Ishikawa (cell line): ENCODE data around the gene KIF17.

Experiments
- CEBPB ChIP-seq: IDR thresholded peaks from 2 replicates; pipeline ENCODE4 v1.6.1; 2012
- CREB1 ChIP-seq: IDR thresholded peaks from 2 replicates; pipeline ENCODE4 v1.6.1; 2012; ENCODE audit warnings: low read depth
- FOXM1 ChIP-seq: IDR thresholded peaks from 2 replicates; pipeline ENCODE4 v1.6.1; 2012; ENCODE audit warnings: low read depth, borderline replicate concordance
- NFIC ChIP-seq: IDR thresholded peaks from 2 replicates; pipeline ENCODE4 v1.6.1; 2012
- RAD21 ChIP-seq: IDR thresholded peaks from 2 replicates; pipeline ENCODE4 v1.6.1; 2012; ENCODE audit warnings: low read depth
- YY1 ChIP-seq: IDR thresholded peaks from 2 replicates; pipeline ENCODE4 v1.6.1; 2012; ENCODE audit warnings: low read depth
- TF ChIP-seq, protein P1 (sequence below): IDR thresholded peaks from 2 replicates; pipeline ENCODE4 v1.6.1; 2012; ENCODE audit warnings: low read depth, mild to moderate bottlenecking
- TF ChIP-seq, protein P2 (sequence below): IDR thresholded peaks from 2 replicates; pipeline ENCODE4 v1.6.1; 2012

- TF ChIP-seq, protein P1, sequence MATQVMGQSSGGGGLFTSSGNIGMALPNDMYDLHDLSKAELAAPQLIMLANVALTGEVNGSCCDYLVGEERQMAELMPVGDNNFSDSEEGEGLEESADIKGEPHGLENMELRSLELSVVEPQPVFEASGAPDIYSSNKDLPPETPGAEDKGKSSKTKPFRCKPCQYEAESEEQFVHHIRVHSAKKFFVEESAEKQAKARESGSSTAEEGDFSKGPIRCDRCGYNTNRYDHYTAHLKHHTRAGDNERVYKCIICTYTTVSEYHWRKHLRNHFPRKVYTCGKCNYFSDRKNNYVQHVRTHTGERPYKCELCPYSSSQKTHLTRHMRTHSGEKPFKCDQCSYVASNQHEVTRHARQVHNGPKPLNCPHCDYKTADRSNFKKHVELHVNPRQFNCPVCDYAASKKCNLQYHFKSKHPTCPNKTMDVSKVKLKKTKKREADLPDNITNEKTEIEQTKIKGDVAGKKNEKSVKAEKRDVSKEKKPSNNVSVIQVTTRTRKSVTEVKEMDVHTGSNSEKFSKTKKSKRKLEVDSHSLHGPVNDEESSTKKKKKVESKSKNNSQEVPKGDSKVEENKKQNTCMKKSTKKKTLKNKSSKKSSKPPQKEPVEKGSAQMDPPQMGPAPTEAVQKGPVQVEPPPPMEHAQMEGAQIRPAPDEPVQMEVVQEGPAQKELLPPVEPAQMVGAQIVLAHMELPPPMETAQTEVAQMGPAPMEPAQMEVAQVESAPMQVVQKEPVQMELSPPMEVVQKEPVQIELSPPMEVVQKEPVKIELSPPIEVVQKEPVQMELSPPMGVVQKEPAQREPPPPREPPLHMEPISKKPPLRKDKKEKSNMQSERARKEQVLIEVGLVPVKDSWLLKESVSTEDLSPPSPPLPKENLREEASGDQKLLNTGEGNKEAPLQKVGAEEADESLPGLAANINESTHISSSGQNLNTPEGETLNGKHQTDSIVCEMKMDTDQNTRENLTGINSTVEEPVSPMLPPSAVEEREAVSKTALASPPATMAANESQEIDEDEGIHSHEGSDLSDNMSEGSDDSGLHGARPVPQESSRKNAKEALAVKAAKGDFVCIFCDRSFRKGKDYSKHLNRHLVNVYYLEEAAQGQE, result no peak
- no peak for TF ChIP-seq YY1
- TF ChIP-seq, protein P2, sequence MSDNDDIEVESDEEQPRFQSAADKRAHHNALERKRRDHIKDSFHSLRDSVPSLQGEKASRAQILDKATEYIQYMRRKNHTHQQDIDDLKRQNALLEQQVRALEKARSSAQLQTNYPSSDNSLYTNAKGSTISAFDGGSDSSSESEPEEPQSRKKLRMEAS, result no peak
- no peak for TF ChIP-seq NFIC
- TF ChIP-seq RAD21, result no peak
- no peak for TF ChIP-seq CEBPB
- TF ChIP-seq CREB1, result no peak
- TF ChIP-seq FOXM1, result no peak
Measured at GRCh38 chr1:20753589-20753988, 35.8 kb upstream of the KIF17 start.
